H1 (cell line): ENCODE results near the gene GPS2. TPM values are rescaled to one million over a fixed set of nuclear protein-coding genes. Genes with fewer than 3 reads are reported as not detected.

ENCODE experiments used
- CTCF ChIA-PET: fragments of 300-600 bp; sonication (Branson Sonifier 250); formaldehyde crosslinking; loops from one replicate; lab custom pipeline; 2021; ENCODE audit not compliant: partially characterized antibody; lab: Charles Lee
- POLR2A ChIA-PET: fragments of 300-600 bp; sonication (Branson Sonifier 250); formaldehyde crosslinking; loops from one replicate; lab custom pipeline; 2021; ENCODE audit warnings: inconsistent platforms; ENCODE audit not compliant: partially characterized antibody; lab: Charles Lee
- DNase-seq, 2 experiments: peaks; one replicate each; pipeline versions ENCODE4 v3.0.0 to v3.0.0-alpha.2; 2010 to 2022; ENCODE audit warnings: low spot score in 2 of 2, low read depth in 1 of 2, mixed read lengths in 1 of 2
- FAIRE-seq: peaks from 2 replicates; lab custom pipeline; 2011; peaks lifted over from hg19 to GRCh38; lab: Jason Lieb, UNC
- H2AFZ ChIP-seq: 2 replicates; pipeline ENCODE4 v1.8.1; 2012; ENCODE audit warnings: low read length, inconsistent platforms
- H2AK5ac ChIP-seq: 2 replicates; pipeline ENCODE4 v1.6.1; 2013; ENCODE audit warnings: low read depth, low read length
- H2BK120ac ChIP-seq: replicated peaks from 2 replicates; pipeline ENCODE3; 2013; ENCODE audit warnings: low read depth, low read length, inconsistent platforms
- H2BK12ac ChIP-seq: 2 replicates; pipeline ENCODE4 v1.6.1; 2013; ENCODE audit warnings: low read depth, low read length
- H2BK15ac ChIP-seq: 2 replicates; pipeline ENCODE4 v1.6.1; 2013; ENCODE audit warnings: low read length
- H2BK20ac ChIP-seq: 2 replicates; pipeline ENCODE4 v1.6.1; 2013; ENCODE audit warnings: low read length
- H2BK5ac ChIP-seq: 2 replicates; pipeline ENCODE4 v1.6.1; 2013; ENCODE audit warnings: low read depth, low read length
- H3K14ac ChIP-seq: 2 replicates; pipeline ENCODE4 v1.6.1; 2013; ENCODE audit warnings: inconsistent platforms; ENCODE audit not compliant: insufficient read length
- H3K18ac ChIP-seq: 2 replicates; pipeline ENCODE4 v1.6.1; 2013; ENCODE audit warnings: low read length; ENCODE audit errors: extremely low read depth
- H3K23ac ChIP-seq: 2 replicates; pipeline ENCODE4 v1.6.1; 2013; ENCODE audit warnings: inconsistent platforms; ENCODE audit not compliant: insufficient read length
- H3K23me2 ChIP-seq: 2 replicates; pipeline ENCODE4 v1.6.1; 2013; ENCODE audit warnings: low read depth, low read length
- H3K27ac ChIP-seq: 2 replicates; pipeline ENCODE4 v1.6.1; 2011; ENCODE audit warnings: low read depth, low read length, inconsistent platforms
- H3K27me3 ChIP-seq, 4 experiments: replicated peaks in 1 of 4; 1 replicate in 1 of 4; 2 replicates in 3 of 4; pipeline versions ENCODE4 v1.6.1 to v1.8.1; 2011 to 2013; ENCODE audit warnings: low read length in 3 of 4, mild to moderate bottlenecking in 3 of 4, inconsistent platforms in 2 of 4, mixed read lengths in 2 of 4, moderate library complexity in 1 of 4; ENCODE audit not compliant: control insufficient read depth in 3 of 4, insufficient read depth in 3 of 4; ENCODE audit errors: extremely low read depth in 1 of 4
- H3K36me3 ChIP-seq, 4 experiments: 2 replicates each; pipeline versions ENCODE4 v1.6.1 to v1.8.1; 2011 to 2013; ENCODE audit warnings: mild to moderate bottlenecking in 4 of 4, low read length in 3 of 4, moderate library complexity in 2 of 4, control low read depth in 1 of 4, inconsistent platforms in 1 of 4; ENCODE audit not compliant: insufficient read depth in 4 of 4, control insufficient read depth in 2 of 4
- H3K4ac ChIP-seq: replicated peaks from 2 replicates; pipeline ENCODE3; 2013; ENCODE audit warnings: low read length, low read depth, mixed read lengths, inconsistent platforms; ENCODE audit not compliant: insufficient read length
- H3K4me1 ChIP-seq, 4 experiments: replicated peaks in 1 of 4; 1 replicate in 1 of 4; 2 replicates in 3 of 4; pipeline versions ENCODE4 v1.6.1 to v1.8.1; 2011 to 2013; ENCODE audit warnings: low read length in 3 of 4, inconsistent platforms in 2 of 4, mixed read lengths in 1 of 4; ENCODE audit not compliant: insufficient read depth in 4 of 4, control insufficient read depth in 3 of 4
- H3K4me2 ChIP-seq, 2 experiments: 2 replicates each; pipeline versions ENCODE4 v1.6.1 to v1.8.1; 2011 to 2013; ENCODE audit warnings: low read depth in 2 of 2, low read length in 2 of 2, control low read depth in 1 of 2, inconsistent platforms in 1 of 2, mild to moderate bottlenecking in 1 of 2; ENCODE audit not compliant: insufficient read depth in 1 of 2
- H3K4me3 ChIP-seq, 4 experiments: fragments of 200-600, 300-600 bp in 1 of 4; sonication (generic), shearing (Covaris generic), sonication (Bioruptor Twin) in 1 of 4; 2 replicates each; pipeline versions ENCODE4 v1.5.1 to v1.8.1; 2011 to 2016; ENCODE audit warnings: low read length in 4 of 4, low read depth in 3 of 4, control low read depth in 2 of 4, inconsistent platforms in 2 of 4, mild to moderate bottlenecking in 2 of 4, mixed read lengths in 1 of 4, moderate library complexity in 1 of 4; ENCODE audit not compliant: insufficient read depth in 2 of 4; ENCODE audit errors: extremely low read depth in 1 of 4
- H3K56ac ChIP-seq: replicated peaks from 2 replicates; pipeline ENCODE3; 2013; ENCODE audit warnings: low read depth, mild to moderate bottlenecking, mixed read lengths, low read length, inconsistent platforms; ENCODE audit not compliant: insufficient read length
- H3K79me1 ChIP-seq: 2 replicates; pipeline ENCODE4 v1.6.1; 2013; ENCODE audit warnings: low read depth, low read length, control low read depth
- H3K79me2 ChIP-seq, 2 experiments: 2 replicates each; pipeline versions ENCODE4 v1.6.1 to v1.8.1; 2012 to 2013; ENCODE audit warnings: low read length in 2 of 2, mild to moderate bottlenecking in 2 of 2, inconsistent platforms in 1 of 2; ENCODE audit not compliant: insufficient read depth in 2 of 2, control insufficient read depth in 1 of 2
- H3K9ac ChIP-seq, 4 experiments: replicated peaks in 1 of 4; 1 replicate in 1 of 4; 2 replicates in 3 of 4; pipeline versions ENCODE4 v1.6.1 to v1.8.1; 2011 to 2013; ENCODE audit warnings: low read depth in 3 of 4, low read length in 3 of 4, control low read depth in 2 of 4, mild to moderate bottlenecking in 2 of 4, moderate library complexity in 2 of 4, inconsistent platforms in 1 of 4; ENCODE audit errors: extremely low read depth in 1 of 4
- H3K9me3 ChIP-seq, 2 experiments: 2 replicates each; pipeline versions ENCODE4 v1.6.1 to v1.8.1; 2012 to 2013; ENCODE audit warnings: mild to moderate bottlenecking in 2 of 2, moderate library complexity in 2 of 2, control low read depth in 1 of 2, inconsistent platforms in 1 of 2, low read depth in 1 of 2, low read length in 1 of 2, mixed read lengths in 1 of 2; ENCODE audit not compliant: insufficient read depth in 2 of 2
- H4K20me1 ChIP-seq, 2 experiments: replicated peaks in 1 of 2; 2 replicates each; pipeline versions ENCODE3 to v1.8.1; 2011 to 2013; ENCODE audit warnings: inconsistent platforms in 2 of 2, low read length in 2 of 2, mild to moderate bottlenecking in 1 of 2; ENCODE audit not compliant: insufficient read depth in 2 of 2, control insufficient read depth in 1 of 2
- H4K5ac ChIP-seq: 2 replicates; pipeline ENCODE4 v1.6.1; 2013; ENCODE audit warnings: low read length, low read depth, mixed read lengths, inconsistent platforms; ENCODE audit not compliant: insufficient read length
- H4K8ac ChIP-seq: 2 replicates; pipeline ENCODE4 v1.8.0; 2013; ENCODE audit warnings: mild to moderate bottlenecking, moderate library complexity, low read length, inconsistent platforms; ENCODE audit not compliant: insufficient read depth; ENCODE audit errors: extremely low read depth
- H4K91ac ChIP-seq: replicated peaks from 2 replicates; pipeline ENCODE3; 2013; ENCODE audit warnings: low read length, mixed read lengths, inconsistent platforms; ENCODE audit not compliant: insufficient read length
- CBX5 ChIP-seq: fragments of 300-800, 300-1000 bp; sonication (generic); IDR thresholded peaks from 2 replicates; pipeline ENCODE4 v1.7.1; 2016; ENCODE audit warnings: antibody characterized with exemption, low read length, low read depth
- FOSL1 ChIP-seq: IDR thresholded peaks from 2 replicates; pipeline ENCODE4 v1.6.1; 2011; ENCODE audit warnings: mild to moderate bottlenecking, low read depth, low read length, moderate library complexity; ENCODE audit not compliant: insufficient read depth
- GTF2F1 ChIP-seq: IDR thresholded peaks from 2 replicates; pipeline ENCODE4 v1.6.1; 2012; ENCODE audit warnings: low read depth, low read length, improper control_type of control experiment, borderline replicate concordance
- RXRA ChIP-seq: IDR thresholded peaks from 2 replicates; pipeline ENCODE4 v1.6.1; 2011; ENCODE audit warnings: low read depth, mild to moderate bottlenecking, low read length, moderate library complexity; ENCODE audit not compliant: insufficient read depth
- SIN3A ChIP-seq, 2 experiments: IDR thresholded peaks in 1 of 2; conservative IDR thresholded peaks in 1 of 2; 2 replicates each; pipeline ENCODE4 v1.6.1; 2011 to 2012; ENCODE audit warnings: low read length in 2 of 2, improper control_type of control experiment in 1 of 2, low read depth in 1 of 2, mild to moderate bottlenecking in 1 of 2
- WGBS, 2 experiments: shearing (Covaris generic) in 1 of 2; methylation state at CpG; one replicate each; pipeline versions ENCODE4 v1.1.6 to v1.1.7; 2013 to 2015; ENCODE audit warnings: low lambda C conversion rate in 2 of 2, mixed read lengths in 2 of 2, inconsistent platforms in 1 of 2, low coverage in 1 of 2, missing lambda C conversion rate in 1 of 2; ENCODE audit not compliant: insufficient replicate concordance in 2 of 2, insufficient coverage in 1 of 2, insufficient read length in 1 of 2; ENCODE audit errors: extremely low coverage in 1 of 2, missing lambda C conversion rate in 1 of 2; 5-methylcytosine and 5-hydroxymethylcytosine counted together
- polyA plus RNA-seq, 7 experiments: library from polyadenylated mRNA; depleted of rRNA in 3 of 7; stranded (reverse) in 5 of 7; unstranded in 2 of 7; fragments of >200 nt in 5 of 7; fragments of 200-250 nt in 2 of 7; gene quantifications; 1 replicate in 5 of 7; 2 replicates in 1 of 7; 4 replicates in 1 of 7; pipeline versions ENCODE4 v1.2.1 to v1.2.3, GENCODE V29; 2011 to 2013; ENCODE audit warnings: missing spikeins in 2 of 7, mixed read lengths in 2 of 7
- total RNA-seq: library from RNA; stranded (reverse); fragmentation: NEBNext Ultra II Directional; extraction: Animal tissue kit (Norgen Biotek cat#: 25700); gene quantifications from 2 replicates; pipeline ENCODE4 v1.2.1, GENCODE V29; 2021

Gene GPS2
- total and polyA plus RNA-seq, 2 of the 8 experiments (the other 6 are each of a cell fraction or from before 2014, with no cell fraction given): 67.0 to 152 TPM

DNA sequence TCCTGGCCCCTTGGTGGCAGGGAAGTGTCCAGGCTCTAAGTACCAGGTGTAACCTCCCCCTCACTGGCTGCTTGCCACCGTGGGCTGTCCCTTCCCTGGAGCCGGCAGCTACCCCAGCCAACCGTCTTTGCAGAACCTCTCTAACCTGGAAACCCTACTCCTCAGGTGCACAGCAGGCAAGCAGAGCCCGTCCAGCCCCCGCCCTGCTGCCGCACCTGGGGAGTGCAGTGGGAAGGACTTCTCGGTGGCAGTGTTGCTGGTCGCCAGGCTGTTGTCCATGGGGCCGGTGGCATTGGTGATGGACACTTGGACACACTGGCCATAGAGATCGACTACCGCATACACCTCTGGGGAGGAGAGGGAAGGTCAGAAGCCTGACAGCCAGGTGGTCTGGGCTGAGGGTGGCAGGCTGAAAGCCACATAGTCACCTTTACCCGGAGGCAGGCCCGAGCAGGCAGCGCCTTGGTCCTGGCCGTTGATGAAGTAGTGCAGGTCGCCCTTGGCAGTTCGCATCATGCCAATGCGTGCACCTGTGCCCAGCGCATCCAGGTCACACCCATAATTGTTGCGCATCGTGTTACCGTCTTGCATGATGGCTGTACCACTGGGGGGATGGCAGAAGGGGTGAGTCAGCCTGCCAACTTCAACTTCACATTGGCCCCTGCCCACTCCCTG is 7.5 kb upstream of the GPS2 start:
- H3K9me3 ChIP-seq: no peaks in the 10 kb centered on the region
- CTCF ChIA-PET: interaction anchor here (0.6 to 9.3 kb wide), 9 partner anchors 10 to 33 kb away, joined by 3 to 167 read pairs (median 7); partner anchors contain the start of genes ACAP1, KCTD11 and TMEM95
- H2AFZ ChIP-seq: no peak overlapping the region
- DNase-seq: no peak
- H3K23ac ChIP-seq: no peak overlapping the region
- H3K36me3 ChIP-seq: peaks cover 32 to 59% (median 53%) of the 10 kb centered on the region in 4 experiments
- H4K8ac ChIP-seq: no peak overlapping the region; the same call in 1 of the 2 replicates
- no peak overlapping the region for H2BK120ac ChIP-seq
- H3K4me2 ChIP-seq: no peak overlapping the region
- no peak overlapping the region for H2BK20ac ChIP-seq
- H3K4ac ChIP-seq: no peak overlapping the region
- H2BK15ac ChIP-seq: no peak overlapping the region
- FAIRE-seq: no peak
- no peak overlapping the region for H2BK12ac ChIP-seq
- no peaks in the 10 kb centered on the region; a peak in 1 of 7 replicates for H3K27me3 ChIP-seq
- no peak overlapping the region for H3K4me3 ChIP-seq
- H3K18ac ChIP-seq: no peak overlapping the region
- H3K79me2 ChIP-seq: peaks cover 0 to 4% of the 10 kb centered on the region in 2 experiments; a peak in 2 of 4 replicates
- POLR2A ChIA-PET: interaction anchor here (0.9 to 13.4 kb wide), 3 partner anchors 8 to 109 kb away, joined by 3 to 223 read pairs (median 3); partner anchors contain the start of gene GPS2
- H2AK5ac ChIP-seq: no peak overlapping the region
- no peak for TF ChIP-seq CBX5
- TF ChIP-seq SIN3A (conservative IDR thresholded peaks at IDR 0.05 in 1 of 2, IDR thresholded peaks at IDR 0.05 in 1 of 2; ENCODE audit: low read depth in 1 of 2, low read length in 2 of 2): no peak
- no peak for TF ChIP-seq GTF2F1
- TF ChIP-seq FOSL1: no peak
- TF ChIP-seq RXRA: no peak
- no peak overlapping the region for H3K56ac ChIP-seq
- H3K14ac ChIP-seq: no peak overlapping the region
- H2BK5ac ChIP-seq: no peak overlapping the region
- 88% methylated on average over 22 of the region's 22 CpGs; no CpG with 5 or more reads in 1 of the 2 experiments for WGBS, 2 experiments
- no peak overlapping the region for H3K9ac ChIP-seq
- H3K79me1 ChIP-seq: peaks cover 2% of the 10 kb centered on the region; the same call in 1 of the 2 replicates
- peaks cover 2 to 22% of the 10 kb centered on the region in 2 experiments for H4K20me1 ChIP-seq
- no peak overlapping the region for H4K5ac ChIP-seq
- H3K4me1 ChIP-seq: peaks cover 0 to 2% (median 0%) of the 10 kb centered on the region in 4 experiments; a peak in 1 of 7 replicates
- H4K91ac ChIP-seq: peak overlapping the region; percentile 56
- no peak overlapping the region; the same call in 1 of the 2 replicates for H3K27ac ChIP-seq
- H3K23me2 ChIP-seq: no peaks in the 10 kb centered on the region
